Ascending aorta (tissue), 2 donors: ENCODE data around the gene SUMO3. TPM values are rescaled to one million over a fixed set of nuclear protein-coding genes. Genes with fewer than 3 reads are reported as not detected.
"Not testable (repeated sequence)": the region's sequence is repeated elsewhere in the genome, so short reads cannot be mapped to it uniquely, and the experiment has no call there.

Experiments used
- DNase-seq, 2 donors: peaks; one replicate each; pipeline ENCODE4 v3.0.0-alpha.2; 2019; ENCODE audit warnings: low spot score in 2 of 2
- H3K27ac ChIP-seq, 2 donors: fragments of 200-600 bp; sonication (generic); one replicate each; pipeline ENCODE4 v1.5.1; 2016 to 2017; ENCODE audit warnings: mild to moderate bottlenecking in 1 of 2
- H3K27me3 ChIP-seq: fragments of 200-600 bp; sonication (generic); one replicate; pipeline ENCODE4 v1.5.1; 2017
- H3K36me3 ChIP-seq, 2 donors: fragments of 200-600 bp; sonication (generic); one replicate each; pipeline ENCODE4 v1.5.1; 2016
- H3K4me1 ChIP-seq, 2 donors: fragments of 200-600 bp; sonication (generic); one replicate each; pipeline ENCODE4 v1.5.1; 2016 to 2017; ENCODE audit warnings: mild to moderate bottlenecking in 1 of 2
- H3K4me3 ChIP-seq, 2 donors: fragments of 200-600 bp; sonication (generic); one replicate each; pipeline ENCODE4 v1.5.1; 2016 to 2017; ENCODE audit warnings: mild to moderate bottlenecking in 1 of 2
- H3K9me3 ChIP-seq, 2 donors: fragments of 200-600 bp; sonication (generic); one replicate each; pipeline ENCODE4 v1.5.1; 2016
- CTCF ChIP-seq, 3 experiments: fragments of 200-600 bp in 2 of 3; fragments of 450-650 bp in 1 of 3; sonication (generic) in 2 of 3; IDR thresholded peaks; one replicate each; pipeline ENCODE4 v1.5.1; 2016 to 2019; ENCODE audit warnings: antibody characterized with exemption in 3 of 3, mild to moderate bottlenecking in 1 of 3, moderate library complexity in 1 of 3
- intact Hi-C: fragments of 100-400 bp; cut with DNase I; formaldehyde crosslinking; loops from one replicate; pipeline ENCODE4 v1.15.1; 2023
- total RNA-seq: library from RNA; depleted of rRNA; stranded (reverse); fragments of >200 nt; gene quantifications from one replicate; pipeline ENCODE4 v1.1.0, GENCODE V29; 2016

SUMO3 gene
- total RNA-seq, 1 donor from 2014 or later = 69.2 TPM

DNA sequence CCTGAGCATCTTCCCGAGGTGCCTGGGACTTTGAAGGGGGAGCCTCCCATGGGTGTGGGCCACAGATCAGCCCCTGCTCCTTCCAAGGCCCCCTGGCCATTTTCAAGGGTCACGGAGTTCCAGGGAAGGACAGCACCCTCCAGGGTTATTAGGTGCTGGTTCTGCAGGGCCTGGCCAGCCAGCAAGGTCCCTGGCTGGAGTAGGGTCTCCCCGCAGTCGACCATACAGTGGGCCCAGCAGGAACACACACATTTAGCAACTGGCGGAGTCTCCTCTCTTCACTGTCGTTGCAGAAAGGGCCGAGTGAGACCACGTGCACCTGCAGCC lies 17.7 kb upstream of the SUMO3 start:
- DNase-seq = no peak
- no peaks in the 10 kb centered on the region for H3K9me3 ChIP-seq
- no peak for TF ChIP-seq CTCF (IDR thresholded peaks at IDR 0.05)
- H3K4me3 ChIP-seq = no peak overlapping the region
- no peaks in the 10 kb centered on the region for H3K36me3 ChIP-seq
- intact Hi-C loops = no loop called here
- H3K27ac ChIP-seq = no peak overlapping the region
- no peaks in the 10 kb centered on the region for H3K27me3 ChIP-seq
- H3K4me1 ChIP-seq = no peaks in the 10 kb centered on the region

DNA sequence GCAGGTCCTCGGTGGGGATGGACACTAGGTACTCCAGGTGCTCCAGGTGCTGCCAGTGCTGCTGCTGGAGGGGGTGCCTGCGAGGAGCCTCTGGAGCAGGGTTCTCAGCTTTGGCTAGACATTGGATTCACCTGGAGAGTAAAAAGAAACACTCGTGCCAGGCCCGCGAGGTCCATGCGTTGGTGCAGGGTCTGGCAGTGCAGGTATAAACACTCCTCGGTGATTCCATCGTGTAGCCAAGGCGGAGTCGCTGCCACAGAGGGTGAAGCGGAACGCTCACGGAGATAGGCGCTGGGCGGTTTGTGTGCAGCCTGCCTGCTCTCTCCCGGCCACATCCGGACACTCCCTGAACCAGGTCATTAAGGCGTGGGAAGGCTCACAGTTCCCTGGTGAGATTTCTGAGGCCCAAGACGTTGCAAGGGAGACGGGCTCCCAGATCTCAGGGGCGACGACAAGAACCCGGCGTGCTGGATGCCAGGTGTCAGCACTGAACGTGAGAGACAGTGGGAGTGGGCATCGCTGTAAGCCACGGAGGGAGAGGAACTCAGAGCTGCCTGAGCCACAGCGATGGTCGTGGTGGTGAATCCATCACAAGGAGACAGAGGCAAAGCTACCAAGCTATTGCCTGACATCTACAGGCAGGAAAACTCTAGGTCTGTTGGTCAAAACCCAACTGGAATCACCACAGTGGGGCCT lies 17.2 kb upstream of the SUMO3 start:
- H3K4me1 ChIP-seq = no peaks in the 10 kb centered on the region
- no peak for TF ChIP-seq CTCF (IDR thresholded peaks at IDR 0.05)
- H3K27ac ChIP-seq = no peak overlapping the region
- DNase-seq = no peak
- no peaks in the 10 kb centered on the region for H3K27me3 ChIP-seq
- no peaks in the 10 kb centered on the region for H3K36me3 ChIP-seq
- H3K4me3 ChIP-seq = no peak overlapping the region
- no peaks in the 10 kb centered on the region for H3K9me3 ChIP-seq
- intact Hi-C loops = no loop called here

GRCh38 chr21:44834231-44834950 lies 16.5 kb upstream of the SUMO3 start:
- Histone ChIP-seq H3K36me3 (no peaks in the 10 kb centered on the region), H3K9me3 (no peaks in the 10 kb centered on the region), H3K4me3 (no peak overlapping the region), H3K4me1 (no peaks in the 10 kb centered on the region), H3K27me3 (no peaks in the 10 kb centered on the region), H3K27ac (no peak overlapping the region)
- TF ChIP-seq CTCF (IDR thresholded peaks at IDR 0.05) = no peak
- no peak for DNase-seq
- intact Hi-C loops = no loop called here

- no peak overlapping the region for H3K27ac ChIP-seq
- H3K27me3 ChIP-seq = no peaks in the 10 kb centered on the region
- no peak for TF ChIP-seq CTCF (IDR thresholded peaks at IDR 0.05)
- H3K4me1 ChIP-seq = no peaks in the 10 kb centered on the region
- DNase-seq = no peak
- no peak overlapping the region for H3K4me3 ChIP-seq
- H3K9me3 ChIP-seq = peaks cover 0 to 3% of the 10 kb centered on the region in 2 donors
- intact Hi-C loops = no loop called here
- H3K36me3 ChIP-seq = no peaks in the 10 kb centered on the region
These were observed 15.8 kb upstream of the SUMO3 start for GRCh38 chr21:44833663-44834062.

DNA sequence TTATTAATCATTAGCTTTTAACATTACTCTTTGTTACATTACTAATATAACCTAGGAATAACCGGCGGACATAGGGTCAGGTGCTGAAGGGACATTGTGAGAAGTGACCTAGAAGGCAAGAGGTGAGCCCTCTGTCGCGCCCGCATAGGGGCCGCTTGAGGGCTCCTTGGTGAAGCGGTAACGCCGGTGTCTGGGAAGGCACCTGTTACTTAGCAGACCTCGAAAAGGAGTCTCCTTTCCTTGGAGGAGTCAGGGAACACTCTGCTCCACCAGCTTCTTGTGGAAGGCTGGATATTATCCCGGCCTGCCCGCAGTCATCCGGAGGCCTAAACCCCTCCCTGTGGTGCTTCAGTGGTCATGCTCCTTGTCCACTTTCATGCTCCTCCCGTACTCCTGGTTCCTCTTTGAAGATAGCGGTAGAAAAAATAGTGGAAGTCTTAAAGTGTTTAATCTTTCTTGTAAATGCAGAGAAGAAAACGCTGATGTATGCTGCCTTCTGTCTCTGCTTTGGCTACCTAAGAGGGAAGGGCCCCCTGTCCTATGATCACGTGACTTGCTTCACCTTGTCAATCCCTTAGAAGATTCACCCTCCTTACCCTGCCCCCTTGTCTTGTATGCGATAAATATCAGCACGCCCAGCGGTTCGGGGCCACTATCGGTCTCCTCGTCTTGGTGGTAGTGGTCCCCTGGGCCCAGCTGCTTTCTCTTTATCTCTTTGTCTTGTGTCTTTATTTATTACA lies 14.8 kb upstream of the SUMO3 start:
- H3K4me3 ChIP-seq, H3K9me3 ChIP-seq, DNase-seq, H3K36me3 ChIP-seq, H3K27ac ChIP-seq, H3K4me1 ChIP-seq, H3K27me3 ChIP-seq, intact Hi-C loops: not testable (repeated sequence)
